IMR-90 (cell line): ENCODE measurements around the gene ST6GALNAC4.

ENCODE experiments used
- BHLHE40 ChIP-seq: fragments of 150-350 bp; IDR thresholded peaks from 2 replicates; pipeline ENCODE4 v1.6.1; 2016; ENCODE audit warnings: mild to moderate bottlenecking, low read depth, low read length
- CEBPB ChIP-seq: IDR thresholded peaks from 2 replicates; pipeline ENCODE4 v1.6.1; 2012; ENCODE audit warnings: low read depth, low read length, improper control_type of control experiment
- CTCF ChIP-seq: conservative IDR thresholded peaks from 2 replicates; pipeline ENCODE4 v1.5.1; 2012; ENCODE audit warnings: mild to moderate bottlenecking, low read depth, low read length, improper control_type of control experiment
- MAFK ChIP-seq: IDR thresholded peaks from 2 replicates; pipeline ENCODE4 v1.6.1; 2012; ENCODE audit warnings: low read depth, low read length, improper control_type of control experiment
- POLR2A ChIP-seq: IDR thresholded peaks from 2 replicates; pipeline ENCODE4 v1.6.1; 2012; ENCODE audit warnings: mild to moderate bottlenecking, low read depth, low read length
- RAD21 ChIP-seq: IDR thresholded peaks from 2 replicates; pipeline ENCODE4 v1.6.1; 2012; ENCODE audit warnings: low read length, improper control_type of control experiment
- RFX5 ChIP-seq: IDR thresholded peaks from 2 replicates; pipeline ENCODE4 v1.8.0; 2012; ENCODE audit warnings: low read depth, mild to moderate bottlenecking, low read length, moderate library complexity

- TF ChIP-seq BHLHE40, result no peak
- no peak for TF ChIP-seq POLR2A
- TF ChIP-seq MAFK, result no peak
- no peak for TF ChIP-seq CTCF
- no peak for TF ChIP-seq RFX5
- TF ChIP-seq RAD21, result no peak
- TF ChIP-seq CEBPB, result no peak
Measured at GRCh38 chr9:127935765-127936221, 19.0 kb upstream of the ST6GALNAC4 start.
